DMS114 treated with DMSO at 0.1 percent for 48 hours (cell line): ENCODE measurements around the gene TVP23C.
"Not testable (repeated sequence)": the region's sequence is repeated elsewhere in the genome, so short reads cannot be mapped to it uniquely, and the experiment has no call there.

Experiments used
- DNase-seq: peaks from one replicate; lab custom pipeline; 2025; ENCODE audit not compliant: unreplicated experiment; lab: John Stamatoyannopoulos, UW

TVP23C gene

GRCh38 chr17:15563375-15563857 is at the start of gene TVP23C:
Gene TVP23C (minus strand): TSS chr17:15563483. CDS start chr17:15563448, 35 bp downstream.
- not testable (repeated sequence) for DNase-seq

- DNase-seq = not testable (repeated sequence)
These were observed 29.7 kb upstream of the TVP23C start for GRCh38 chr17:15592960-15593359.

GRCh38 chr17:15591986-15592385 is 28.7 kb upstream of the TVP23C start:
- not testable (repeated sequence) for DNase-seq

- DNase-seq = not testable (repeated sequence)
These were observed 27.6 kb upstream of the TVP23C start for GRCh38 chr17:15590844-15591243.

DNA sequence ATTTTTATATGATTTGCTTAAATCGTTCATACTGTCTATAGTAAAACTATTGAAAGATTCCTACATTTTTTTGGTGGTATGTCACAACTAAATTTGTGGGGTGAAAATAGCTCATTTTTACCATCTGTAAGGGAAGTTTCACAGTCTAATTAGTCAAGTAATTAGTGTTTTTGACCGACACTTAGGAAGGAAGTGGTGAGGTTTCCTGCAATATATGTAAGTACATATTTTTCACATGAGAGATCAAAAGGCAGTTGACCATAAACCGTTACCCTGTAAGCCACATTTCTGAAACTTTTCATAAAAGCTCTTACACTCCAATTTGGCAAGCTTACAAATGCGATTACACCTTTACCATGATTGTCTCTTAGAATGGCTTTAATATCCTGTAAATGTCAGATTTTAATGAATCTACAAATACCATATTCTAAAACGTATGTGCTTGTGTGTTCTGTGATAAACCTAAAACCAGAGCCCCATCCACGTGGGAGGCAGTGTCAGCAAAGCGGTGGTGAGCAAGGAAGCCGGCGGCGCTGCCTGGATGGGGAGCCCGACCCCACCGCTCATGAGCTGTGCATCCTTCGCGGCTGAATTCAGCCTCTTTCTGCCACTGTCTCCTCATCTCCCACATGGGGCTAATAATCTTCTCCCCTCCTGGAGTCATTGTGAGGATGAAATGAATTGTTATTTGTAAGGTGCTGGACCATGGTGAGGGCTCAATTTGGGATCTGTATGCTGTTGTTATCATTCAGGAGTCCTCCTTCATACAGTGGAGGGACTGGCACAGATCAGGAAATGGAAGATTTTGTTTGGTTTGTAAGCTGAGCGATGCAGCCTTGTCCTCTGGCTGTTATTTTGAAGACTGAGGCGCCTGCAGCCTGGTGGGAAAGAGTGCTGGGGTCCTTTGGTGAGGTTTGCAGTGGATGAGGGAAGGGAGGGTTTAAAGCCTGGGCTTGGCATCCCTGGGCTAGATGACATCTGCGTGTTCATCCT is 26.6 kb upstream of the TVP23C start:
- not testable (repeated sequence) for DNase-seq

- not testable (repeated sequence) for DNase-seq
These were observed 24.7 kb upstream of the TVP23C start for GRCh38 chr17:15588017-15588416.

- not testable (repeated sequence) for DNase-seq
These were observed 20.0 kb upstream of the TVP23C start for GRCh38 chr17:15583313-15583712.

DNA sequence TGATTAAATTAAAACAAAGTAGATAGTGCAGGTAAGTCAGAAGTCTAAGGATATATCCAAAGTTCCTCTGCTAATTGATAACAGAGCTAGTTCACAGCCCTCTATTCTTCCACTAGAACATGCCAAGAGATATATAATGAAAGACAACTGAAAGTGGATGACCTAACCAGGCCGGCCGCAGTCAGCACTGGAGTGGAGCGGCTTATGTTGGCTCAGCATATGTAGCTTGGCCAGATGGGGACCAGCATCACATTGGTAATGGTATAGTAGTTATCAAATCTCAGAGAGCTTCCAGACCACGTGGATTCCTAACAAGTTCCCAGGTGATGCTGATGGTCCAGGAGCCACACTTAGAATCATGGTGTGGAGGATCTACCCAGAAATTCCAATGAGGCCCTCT is 18.2 kb upstream of the TVP23C start:
- DNase-seq = not testable (repeated sequence)

DNA sequence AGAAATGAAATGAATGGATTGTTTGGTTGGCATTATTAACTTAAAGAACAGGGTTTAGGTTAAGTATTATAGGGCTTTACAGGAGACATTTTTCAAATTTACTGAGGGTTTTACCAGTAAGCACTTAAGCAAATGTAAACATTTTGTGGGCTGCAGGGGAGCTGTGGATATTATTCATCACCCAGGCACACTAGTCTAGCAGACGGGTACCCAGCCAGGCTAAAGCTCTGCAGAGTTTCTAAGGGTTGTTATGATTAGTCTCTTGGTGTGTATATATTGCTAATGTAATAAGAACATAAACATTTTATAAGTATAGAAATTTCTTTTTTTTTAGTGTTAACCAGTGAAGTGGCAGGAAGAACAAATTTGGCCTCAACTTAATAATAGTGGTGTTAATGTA is 13.6 kb upstream of the TVP23C start:
- DNase-seq = not testable (repeated sequence)

GRCh38 chr17:15574660-15575059 is 11.4 kb upstream of the TVP23C start:
- DNase-seq = not testable (repeated sequence)

DNA sequence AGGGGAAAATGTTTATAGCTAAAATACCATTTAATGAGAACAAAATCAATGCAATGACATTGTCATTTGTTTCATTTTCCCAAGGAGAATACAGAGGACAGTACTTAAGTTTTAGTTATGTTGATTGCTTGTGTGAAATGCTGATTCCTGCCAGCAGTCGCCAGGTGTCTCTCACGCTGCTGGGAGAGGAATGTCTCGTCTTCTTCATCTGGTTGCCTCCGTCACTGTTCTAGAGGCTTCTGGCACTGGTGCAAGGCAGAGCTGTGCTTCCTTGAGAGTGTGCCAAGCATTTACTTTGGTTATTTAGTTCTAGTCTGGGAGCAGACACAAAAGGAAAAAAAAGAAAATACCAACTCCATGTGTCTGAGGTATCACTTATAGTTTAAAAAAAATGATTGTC is 10.6 kb upstream of the TVP23C start:
- DNase-seq = not testable (repeated sequence)

- DNase-seq = not testable (repeated sequence)
These were observed 489 bp downstream of the TVP23C start for GRCh38 chr17:15562613-15563374.

GRCh38 chr17:15561439-15561838 is 1.8 kb downstream of the TVP23C start:
- DNase-seq = not testable (repeated sequence)

GRCh38 chr17:15558403-15559105 is 4.7 kb downstream of the TVP23C start:
- DNase-seq = not testable (repeated sequence)

DNA sequence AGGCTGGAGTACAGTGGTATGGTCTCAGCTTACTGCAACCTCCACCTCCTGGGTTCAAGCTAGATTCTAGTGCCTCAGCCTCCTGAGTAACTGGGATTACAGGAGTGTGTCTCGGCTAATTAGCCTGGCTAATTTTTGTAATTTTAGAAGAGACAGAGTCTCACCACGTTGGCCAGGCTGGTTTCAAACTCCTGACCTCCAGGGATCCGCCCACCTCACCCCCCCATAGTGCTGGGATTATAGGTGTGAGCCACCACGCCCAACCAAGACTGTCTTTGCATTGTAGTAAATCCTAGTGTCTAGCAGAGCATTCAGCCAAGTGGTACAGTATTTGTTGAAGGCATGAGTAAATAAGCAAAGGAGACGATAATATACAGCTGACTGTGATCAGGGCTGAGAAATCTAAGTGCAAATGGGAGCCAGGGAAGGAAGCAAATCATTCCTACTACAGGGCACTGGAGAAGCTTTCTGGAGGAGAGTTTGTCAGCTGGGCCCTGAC is 5.9 kb downstream of the TVP23C start:
- not testable (repeated sequence) for DNase-seq

DNA sequence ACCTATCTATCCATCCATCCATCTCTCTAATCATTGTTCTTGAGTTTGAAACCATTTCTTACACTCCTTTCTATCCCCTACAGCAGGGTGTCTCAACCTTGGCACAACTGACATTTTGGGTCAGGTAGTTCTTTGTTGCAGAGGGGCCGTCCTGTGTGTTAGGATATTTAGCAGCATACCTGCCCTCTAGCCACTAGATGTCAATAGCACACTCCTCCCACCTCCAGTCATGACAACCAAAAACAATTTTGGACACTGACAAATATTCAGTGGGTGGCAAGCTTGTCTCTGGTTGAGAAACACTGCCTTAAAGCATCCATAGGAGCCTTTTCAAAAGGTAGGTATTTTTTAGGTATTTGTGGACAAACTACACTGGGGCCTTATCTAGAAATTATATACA is 10.4 kb downstream of the TVP23C start:
- DNase-seq = not testable (repeated sequence)

DNA sequence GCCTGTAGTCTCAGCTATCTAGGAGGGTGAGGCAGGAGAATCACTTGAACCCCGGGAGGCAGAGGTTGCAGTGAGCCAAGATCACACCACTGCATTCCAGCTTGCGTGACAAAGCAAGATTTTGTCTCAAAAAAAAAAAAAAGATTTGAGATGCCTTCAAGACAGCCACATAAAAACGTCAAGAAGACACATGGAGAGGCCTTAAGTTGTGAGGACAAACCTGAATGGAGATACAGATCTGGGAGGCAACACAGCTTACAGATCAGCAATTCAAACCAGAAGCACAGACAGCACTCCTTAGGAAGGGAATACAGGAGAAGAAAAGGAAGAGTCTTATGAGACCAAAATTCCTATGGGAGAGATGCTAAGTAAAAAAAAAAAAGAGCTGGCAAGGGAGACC is 13.7 kb downstream of the TVP23C start:
- DNase-seq = not testable (repeated sequence)

DNA sequence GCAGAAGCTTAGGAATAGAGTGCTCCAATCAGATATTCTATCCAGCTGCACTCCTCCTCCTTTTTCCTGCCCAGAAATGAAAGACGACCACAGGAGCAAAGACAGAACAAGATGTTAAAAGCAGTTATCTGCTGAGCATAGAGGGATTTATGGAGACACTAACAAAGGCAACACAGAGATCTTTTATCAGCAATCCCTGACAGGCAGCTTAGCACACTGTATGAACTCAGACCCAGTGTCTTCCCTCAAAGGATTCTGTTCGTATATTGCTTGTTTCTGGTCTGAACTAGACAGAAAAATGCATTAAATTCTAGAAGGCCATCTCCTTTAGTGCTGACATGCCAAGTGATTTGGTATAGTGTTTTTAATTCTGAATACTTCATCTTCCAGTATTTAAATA is 16.7 kb downstream of the TVP23C start:
- not testable (repeated sequence) for DNase-seq

DNA sequence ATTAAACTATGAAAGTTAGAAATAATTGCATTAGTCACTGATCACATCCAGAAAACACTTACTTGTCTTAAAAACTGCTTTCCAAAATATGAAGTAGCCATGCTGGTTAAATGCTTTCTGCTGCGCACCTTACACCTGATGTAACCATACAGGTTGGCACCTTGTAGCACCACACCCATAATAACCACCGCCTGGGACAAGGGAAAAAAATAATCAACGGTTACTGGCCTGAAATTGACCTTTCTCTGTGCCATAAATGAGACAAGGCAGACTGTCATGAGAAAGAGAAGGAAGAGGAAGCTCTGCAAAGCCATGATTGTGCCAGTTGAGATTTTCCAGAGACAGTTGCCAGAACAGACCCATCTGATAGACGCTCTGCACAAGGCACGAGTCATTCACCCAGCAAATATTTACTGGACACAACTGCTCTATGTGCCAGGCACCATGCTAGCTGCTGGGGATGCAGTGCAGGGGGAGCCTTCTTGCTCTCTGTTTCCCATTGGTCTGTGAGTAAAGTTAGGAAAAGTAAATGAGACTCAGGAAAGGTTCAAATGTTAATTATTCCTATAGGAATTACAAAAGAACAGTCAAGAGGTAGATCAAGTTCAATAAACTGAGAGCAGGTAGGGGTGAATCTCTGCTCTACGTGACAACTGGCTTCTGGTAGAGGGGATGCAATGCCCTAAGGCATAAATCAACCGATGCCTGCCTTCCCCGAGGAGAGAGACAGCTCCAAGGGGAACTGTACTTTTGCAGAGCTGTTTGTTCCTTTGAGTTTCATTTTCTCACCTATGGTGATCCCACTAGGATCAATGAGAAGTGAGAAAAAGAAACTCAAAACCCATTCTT is 22.7 kb downstream of the TVP23C start:
- DNase-seq = not testable (repeated sequence)

- not testable (repeated sequence) for DNase-seq
These were observed 30.2 kb downstream of the TVP23C start for GRCh38 chr17:15533122-15533521.
